Measurements from ENCODE around the gene DPY30.
A peak's percentile ranks its signal among the peaks of the same experiment; 100 is the strongest.

Gene DPY30

DNA sequence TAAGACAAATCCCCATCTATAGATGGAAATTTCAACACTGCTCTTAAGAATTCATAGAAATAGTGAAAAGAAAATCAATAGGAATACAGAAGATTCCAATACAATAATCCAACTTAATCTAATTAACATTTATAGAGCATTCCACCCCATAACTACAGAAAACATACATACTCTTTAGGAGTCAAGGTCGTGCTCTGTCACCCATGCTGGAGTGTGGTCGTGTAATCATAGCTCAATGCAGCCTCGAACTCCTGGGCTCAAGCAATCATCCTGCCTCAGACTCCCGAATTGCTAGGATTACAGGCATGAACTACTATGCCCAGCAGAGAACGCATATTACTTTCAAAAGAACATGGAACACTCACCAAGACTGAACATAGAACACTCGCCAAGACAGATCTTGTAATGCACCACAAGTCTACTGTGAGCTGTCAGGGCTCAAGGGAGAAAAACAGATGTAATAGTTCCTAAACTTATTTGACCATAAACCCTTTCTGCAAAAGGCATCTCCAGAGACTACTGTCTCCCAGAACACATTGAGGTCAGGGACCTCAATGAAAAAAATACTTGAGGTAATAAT lies 42.9 kb downstream of the DPY30 start:
- Mint-ChIP-seq H3K36me3 (ENCODE audit: low read depth) (peaks cover 19% of the 10 kb centered on the region), H3K9me3 (no peaks in the 10 kb centered on the region), H3K4me1 (peaks cover 5% of the 10 kb centered on the region), H3K4me3 (no peak overlapping the region), H3K27me3 (ENCODE audit: low read depth) (no peaks in the 10 kb centered on the region), H3K27ac (no peak overlapping the region)
- TF ChIP-seq, protein P1, sequence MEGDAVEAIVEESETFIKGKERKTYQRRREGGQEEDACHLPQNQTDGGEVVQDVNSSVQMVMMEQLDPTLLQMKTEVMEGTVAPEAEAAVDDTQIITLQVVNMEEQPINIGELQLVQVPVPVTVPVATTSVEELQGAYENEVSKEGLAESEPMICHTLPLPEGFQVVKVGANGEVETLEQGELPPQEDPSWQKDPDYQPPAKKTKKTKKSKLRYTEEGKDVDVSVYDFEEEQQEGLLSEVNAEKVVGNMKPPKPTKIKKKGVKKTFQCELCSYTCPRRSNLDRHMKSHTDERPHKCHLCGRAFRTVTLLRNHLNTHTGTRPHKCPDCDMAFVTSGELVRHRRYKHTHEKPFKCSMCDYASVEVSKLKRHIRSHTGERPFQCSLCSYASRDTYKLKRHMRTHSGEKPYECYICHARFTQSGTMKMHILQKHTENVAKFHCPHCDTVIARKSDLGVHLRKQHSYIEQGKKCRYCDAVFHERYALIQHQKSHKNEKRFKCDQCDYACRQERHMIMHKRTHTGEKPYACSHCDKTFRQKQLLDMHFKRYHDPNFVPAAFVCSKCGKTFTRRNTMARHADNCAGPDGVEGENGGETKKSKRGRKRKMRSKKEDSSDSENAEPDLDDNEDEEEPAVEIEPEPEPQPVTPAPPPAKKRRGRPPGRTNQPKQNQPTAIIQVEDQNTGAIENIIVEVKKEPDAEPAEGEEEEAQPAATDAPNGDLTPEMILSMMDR (IDR thresholded peaks at IDR 0.05; ENCODE audit: unreplicated experiment in 3 of 3): no peak

DNA sequence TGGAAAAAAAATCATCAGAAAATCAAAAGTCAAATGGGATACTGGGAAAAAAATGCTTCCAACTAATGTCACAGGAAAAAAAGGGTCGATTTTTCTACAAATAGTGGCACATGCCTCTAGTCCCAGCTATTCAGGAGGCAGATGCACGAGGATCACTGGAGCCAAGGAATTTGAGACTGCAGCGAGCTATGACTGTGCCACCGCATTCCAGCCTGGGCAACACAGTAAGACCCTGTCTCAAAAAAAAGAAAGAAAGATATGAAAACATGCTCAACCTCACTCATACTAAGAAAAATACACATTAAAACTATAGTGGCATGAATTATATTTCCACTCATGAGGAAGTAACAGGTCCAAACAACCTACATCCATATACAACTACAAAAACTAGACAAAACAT lies 46.7 kb downstream of the DPY30 start:
- Mint-ChIP-seq H3K4me1 (peaks cover 10% of the 10 kb centered on the region), H3K9me3 (no peaks in the 10 kb centered on the region), H3K27me3 (ENCODE audit: low read depth) (no peaks in the 10 kb centered on the region), H3K4me3 (no peak overlapping the region), H3K27ac (peak overlapping the region in 1 of 3 experiments; percentile 4), H3K36me3 (ENCODE audit: low read depth) (peaks cover 19% of the 10 kb centered on the region)
- TF ChIP-seq, protein P1 (IDR thresholded peaks at IDR 0.05; ENCODE audit: unreplicated experiment in 3 of 3): no peak

DNA sequence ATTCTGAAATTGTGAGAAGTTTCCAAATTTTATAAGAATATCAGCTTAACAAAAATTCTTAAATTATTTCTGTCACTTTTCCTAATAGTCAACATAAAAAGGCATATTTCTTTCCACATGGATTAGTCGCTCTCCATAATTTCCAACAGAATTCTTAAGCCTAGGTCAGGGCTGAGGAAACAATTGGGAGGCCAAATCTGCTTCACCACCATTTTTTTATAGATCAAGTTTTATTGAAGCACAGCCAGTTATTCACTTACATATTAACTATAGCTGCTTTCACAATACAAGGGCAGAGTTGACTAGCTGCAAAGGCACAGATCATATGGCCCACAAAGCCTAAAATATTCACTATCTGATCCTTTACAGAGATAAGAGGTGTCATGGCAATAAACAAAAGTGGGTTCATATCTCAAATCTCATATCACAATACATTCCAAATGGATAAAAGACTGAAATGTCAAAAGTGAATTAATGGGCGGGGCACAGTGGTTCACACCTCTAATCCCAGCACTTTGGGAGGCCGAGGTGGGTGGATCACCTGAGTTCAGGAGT lies 47.5 kb downstream of the DPY30 start:
- H3K4me1 Mint-ChIP-seq: peaks cover 10% of the 10 kb centered on the region
- TF ChIP-seq, protein P1 (IDR thresholded peaks at IDR 0.05; ENCODE audit: unreplicated experiment in 3 of 3): no peak
- H3K27ac Mint-ChIP-seq: peak overlapping the region; percentile 18 to 70 (median 57)
- no peak overlapping the region for H3K4me3 Mint-ChIP-seq
- H3K27me3 Mint-ChIP-seq (ENCODE audit: low read depth): no peaks in the 10 kb centered on the region
- H3K36me3 Mint-ChIP-seq (ENCODE audit: low read depth): peaks cover 19% of the 10 kb centered on the region
- H3K9me3 Mint-ChIP-seq: no peaks in the 10 kb centered on the region

GRCh38 chr2:31989946-31990345 lies 49.7 kb downstream of the DPY30 start:
- no peaks in the 10 kb centered on the region for H3K27me3 Mint-ChIP-seq (ENCODE audit: low read depth)
- H3K4me3 Mint-ChIP-seq: no peak overlapping the region
- H3K4me1 Mint-ChIP-seq: peaks cover 10% of the 10 kb centered on the region
- no peaks in the 10 kb centered on the region for H3K9me3 Mint-ChIP-seq
- H3K27ac Mint-ChIP-seq: no peak overlapping the region
- TF ChIP-seq, protein P1 (IDR thresholded peaks at IDR 0.05; ENCODE audit: unreplicated experiment in 3 of 3): no peak
- peaks cover 7% of the 10 kb centered on the region for H3K36me3 Mint-ChIP-seq (ENCODE audit: low read depth)

DNA sequence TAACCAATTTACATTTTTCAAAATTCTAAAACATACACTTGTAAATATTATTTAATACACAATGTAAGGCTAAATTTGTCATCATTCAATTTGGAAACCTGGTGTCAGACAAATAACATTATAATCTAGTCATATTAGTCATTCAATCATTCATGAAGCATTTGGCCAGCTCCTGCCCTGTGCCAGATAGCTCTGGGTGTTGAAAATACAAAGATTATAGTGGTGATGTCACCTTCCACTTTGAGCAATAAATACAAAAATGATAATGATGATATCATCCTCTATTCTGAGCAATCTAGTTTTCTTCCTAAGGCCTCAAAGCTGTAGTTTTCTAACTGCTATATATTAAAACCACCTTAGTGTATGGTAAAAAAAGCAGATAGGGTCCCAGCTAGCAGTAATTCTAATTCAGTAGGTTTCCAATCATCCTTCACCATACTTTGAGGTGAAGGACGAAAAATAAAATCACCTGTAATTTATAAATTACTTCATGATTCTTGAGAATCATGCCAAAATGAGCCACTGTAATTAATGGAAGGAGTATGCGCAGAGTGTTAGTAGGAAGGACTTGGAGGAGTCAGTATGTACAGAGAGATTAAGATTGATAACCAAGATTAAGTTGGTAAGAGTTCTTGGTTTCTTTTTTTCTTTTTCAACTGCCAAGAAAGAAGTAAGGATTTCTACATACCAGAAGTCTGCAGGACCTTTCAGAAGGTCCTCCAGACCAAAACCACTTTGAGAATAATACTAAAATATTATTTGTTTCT lies 52.0 kb downstream of the DPY30 start:
- Mint-ChIP-seq H3K27me3 (ENCODE audit: low read depth) (no peaks in the 10 kb centered on the region), H3K4me1 (peaks cover 16% of the 10 kb centered on the region), H3K36me3 (ENCODE audit: low read depth) (peaks cover 17% of the 10 kb centered on the region), H3K9me3 (no peaks in the 10 kb centered on the region), H3K4me3 (no peak overlapping the region), H3K27ac (no peak overlapping the region)
- TF ChIP-seq, protein P1 (IDR thresholded peaks at IDR 0.05; ENCODE audit: unreplicated experiment in 3 of 3): no peak
